Activated CD4-positive, CD25-positive, alpha-beta regulatory T cell treated with anti-CD3 and anti-CD28 coated beads, Interleukin-2, amount 50 U/mL, for 72 hours (primary cell): ENCODE measurements around the gene IST1.
"Not testable (repeated sequence)": the region's sequence is repeated elsewhere in the genome, so short reads cannot be mapped to it uniquely, and the experiment has no call there.

ENCODE experiments used
- DNase-seq: peaks from one replicate; pipeline ENCODE4 v3.0.0; 2021

The IST1 gene

GRCh38 chr16:71882505-71883167 is 12.7 kb upstream of the IST1 start:
- DNase-seq: peak; percentile 67

- peak; percentile 59 for DNase-seq
Measured at GRCh38 chr16:71883168-71883848, 12.0 kb upstream of the IST1 start.

- peak; percentile 78 for DNase-seq
Measured at GRCh38 chr16:71883849-71884638, 11.3 kb upstream of the IST1 start, which contains the start of gene ZNF821. Gene ZNF821, minus strand, starts transcription at chr16:71884182. Its CDS starts 4,236 bp downstream, at chr16:71879946.

- DNase-seq: no peak
Measured at GRCh38 chr16:71885261-71885650, 10.1 kb upstream of the IST1 start.

- DNase-seq: no peak
Measured at GRCh38 chr16:71889147-71889546, 6.2 kb upstream of the IST1 start.

- DNase-seq: no peak
Measured at GRCh38 chr16:71893888-71894228, 1.5 kb upstream of the IST1 start.

- peak; percentile 41 for DNase-seq
Measured at GRCh38 chr16:71894229-71894920, 956 bp upstream of the IST1 start.

GRCh38 chr16:71895679-71896365 is 491 bp downstream of the IST1 start:
- DNase-seq: peak; percentile 65

GRCh38 chr16:71896764-71897368 is 1.5 kb downstream of the IST1 start:
- no peak for DNase-seq

GRCh38 chr16:71899171-71899570 is 3.8 kb downstream of the IST1 start:
- no peak for DNase-seq

GRCh38 chr16:71902656-71903365 is 7.5 kb downstream of the IST1 start:
- DNase-seq: no peak

- no peak for DNase-seq
Measured at GRCh38 chr16:71903608-71904007, 8.3 kb downstream of the IST1 start.

- no peak for DNase-seq
Measured at GRCh38 chr16:71904239-71904638, 8.9 kb downstream of the IST1 start.

- not testable (repeated sequence) for DNase-seq
Measured at GRCh38 chr16:71905765-71906164, 10.4 kb downstream of the IST1 start.

- no peak for DNase-seq
Measured at GRCh38 chr16:71911121-71911520, 15.8 kb downstream of the IST1 start.

- no peak for DNase-seq
Measured at GRCh38 chr16:71912534-71913275, 17.4 kb downstream of the IST1 start.

GRCh38 chr16:71914802-71915201 is 19.5 kb downstream of the IST1 start:
- no peak for DNase-seq

GRCh38 chr16:71915350-71915749 is 20.0 kb downstream of the IST1 start:
- DNase-seq: no peak

GRCh38 chr16:71916397-71916920 is 21.1 kb downstream of the IST1 start:
- DNase-seq: no peak

GRCh38 chr16:71917900-71918299 is 22.6 kb downstream of the IST1 start:
- no peak for DNase-seq

GRCh38 chr16:71919035-71919434 is 23.7 kb downstream of the IST1 start:
- no peak for DNase-seq
